Activated CD4-positive, CD25-positive, alpha-beta regulatory T cell treated with anti-CD3 and anti-CD28 coated beads, Interleukin-2, amount 50 U/mL, for 72 hours (primary cell): ENCODE results near the gene SHD.

Source experiments
- DNase-seq: peaks from one replicate; pipeline ENCODE4 v3.0.0; 2021

SHD gene

GRCh38 chr19:4301590-4302242 lies 22.6 kb downstream of the SHD start:
- no peak for DNase-seq

- no peak for DNase-seq
Observed at GRCh38 chr19:4302243-4302640, 23.2 kb downstream of the SHD start, which contains the start of gene TMIGD2. Gene TMIGD2, minus strand, starts transcription at chr19:4302389. Its CDS starts 4 bp downstream, at chr19:4302385.

- no peak for DNase-seq
Observed at GRCh38 chr19:4303819-4304537, 24.9 kb downstream of the SHD start.

GRCh38 chr19:4304538-4305256 lies 25.6 kb downstream of the SHD start, which contains the start of gene FSD1:
Gene FSD1, plus strand, starts transcription at chr19:4304598. Its CDS starts 149 bp downstream, at chr19:4304747.
- DNase-seq = peak; percentile 73

- no peak for DNase-seq
Observed at GRCh38 chr19:4305257-4305612, 26.2 kb downstream of the SHD start.

- no peak for DNase-seq
Observed at GRCh38 chr19:4305659-4306058, 26.6 kb downstream of the SHD start.

GRCh38 chr19:4310247-4311121 lies 31.4 kb downstream of the SHD start:
- DNase-seq = no peak

- no peak for DNase-seq
Observed at GRCh38 chr19:4313847-4314490, 34.9 kb downstream of the SHD start.

GRCh38 chr19:4316956-4317355 lies 37.9 kb downstream of the SHD start:
- DNase-seq = no peak

GRCh38 chr19:4318460-4318859 lies 39.4 kb downstream of the SHD start:
- DNase-seq = no peak

- DNase-seq = no peak
Observed at GRCh38 chr19:4319067-4319718, 40.1 kb downstream of the SHD start.

GRCh38 chr19:4320419-4320818 lies 41.4 kb downstream of the SHD start:
- DNase-seq = no peak

- DNase-seq = no peak
Observed at GRCh38 chr19:4322942-4323665, 44.0 kb downstream of the SHD start.

GRCh38 chr19:4323692-4324091 lies 44.6 kb downstream of the SHD start:
- DNase-seq = no peak

GRCh38 chr19:4324228-4324627 lies 45.2 kb downstream of the SHD start:
- no peak for DNase-seq

- DNase-seq = no peak
Observed at GRCh38 chr19:4326215-4326836, 47.3 kb downstream of the SHD start.

GRCh38 chr19:4326837-4327251 lies 47.8 kb downstream of the SHD start:
- no peak for DNase-seq

GRCh38 chr19:4327252-4327876 lies 48.3 kb downstream of the SHD start:
- peak; percentile 67 for DNase-seq

GRCh38 chr19:4327877-4328242 lies 48.8 kb downstream of the SHD start:
- DNase-seq = no peak
